K562 (cell line): ENCODE results near the gene ABRAXAS1. TPM values are rescaled to one million over a fixed set of nuclear protein-coding genes. Genes with fewer than 3 reads are reported as not detected.
A peak's percentile ranks its signal among the peaks of the same experiment; 100 is the strongest.

ENCODE experiments used
- ATAC-seq: fragments of 200-7000 bp; cut with Tn5 transposase; 3 replicates; pipeline ENCODE4 v1.9.1; 2020; ENCODE audit warnings: moderate library complexity
- BruUV-seq: library from RNA; stranded (reverse); fragments of 400-500 nt; replicated peaks from 2 replicates; lab custom pipeline; 2021; lab: Mats Ljungman, UMichigan
- CTCF ChIA-PET: fragments of 300-600 bp; formaldehyde crosslinking; extraction: SDS; loops from one replicate; lab custom pipeline; 2021; ENCODE audit warnings: low intra/inter-chr PET ratio; lab: Yijun Ruan, JAX
- POLR2A ChIA-PET: fragments of 300-600, 350-650 bp; sonication (Branson Sonifier 250); formaldehyde crosslinking; extraction: SDS; loops from one replicate; lab custom pipeline; 2021; ENCODE audit warnings: antibody characterized with exemption, inconsistent platforms; lab: Yijun Ruan, JAX
- DNase-seq, 4 experiments: peaks; one replicate each; pipeline versions ENCODE4 v3.0.0 to v3.0.0-alpha.2; 2011 to 2018; ENCODE audit warnings: low spot score in 3 of 4, mixed read lengths in 3 of 4; ENCODE audit errors: extremely low read depth in 1 of 4
- FAIRE-seq: peaks from 2 replicates; lab custom pipeline; 2011; peaks lifted over from hg19 to GRCh38; lab: Jason Lieb, UNC
- H2AFZ ChIP-seq: 2 replicates; pipeline ENCODE4 v1.6.0; 2011; ENCODE audit warnings: low read depth, low read length, control low read depth, inconsistent platforms
- H3K27ac ChIP-seq: fragments of 200-600 bp; 3 replicates; pipeline ENCODE4 v1.8.0; 2011; ENCODE audit warnings: low read depth, mild to moderate bottlenecking, control low read depth, inconsistent platforms, low read length, moderate library complexity, mixed read lengths; ENCODE audit errors: extremely low read depth
- H3K27me3 ChIP-seq, 2 experiments: fragments of 300-600 bp in 1 of 2; 2 replicates in 1 of 2; 3 replicates in 1 of 2; pipeline versions ENCODE4 v1.6.0 to v1.8.0; 2011; ENCODE audit warnings: inconsistent platforms in 2 of 2, low read length in 2 of 2, mild to moderate bottlenecking in 1 of 2, mixed read lengths in 1 of 2, moderate library complexity in 1 of 2; ENCODE audit not compliant: control insufficient read depth in 2 of 2, insufficient read depth in 2 of 2
- H3K36me3 ChIP-seq: fragments of 300-600 bp; 3 replicates; pipeline ENCODE4 v1.8.0; 2011; ENCODE audit warnings: mild to moderate bottlenecking, low read length, inconsistent platforms; ENCODE audit not compliant: control insufficient read depth, insufficient read depth
- H3K4me1 ChIP-seq, 2 experiments: fragments of 200-600 bp in 1 of 2; replicated peaks in 1 of 2; 2 replicates in 1 of 2; 3 replicates in 1 of 2; pipeline versions ENCODE4 v1.5.1 to v1.8.0; 2011; ENCODE audit warnings: inconsistent platforms in 2 of 2, low read length in 2 of 2, mild to moderate bottlenecking in 1 of 2, mixed read lengths in 1 of 2, moderate library complexity in 1 of 2; ENCODE audit not compliant: control insufficient read depth in 2 of 2, insufficient read depth in 2 of 2
- H3K4me2 ChIP-seq: 2 replicates; pipeline ENCODE4 v1.6.1; 2011; ENCODE audit warnings: low read length, control low read depth, inconsistent platforms, mixed read lengths; ENCODE audit not compliant: insufficient read depth
- H3K4me3 ChIP-seq: fragments of 200-600 bp; sonication (generic), shearing (Covaris generic); 2 replicates; pipeline ENCODE4 v1.5.1; 2016; ENCODE audit warnings: control low read depth, inconsistent platforms
- H3K79me2 ChIP-seq: fragments of 200-600 bp; 3 replicates; pipeline ENCODE4 v1.8.0; 2011; ENCODE audit warnings: low read length, inconsistent platforms; ENCODE audit not compliant: control insufficient read depth, insufficient read depth
- H3K9ac ChIP-seq, 2 experiments: 2 replicates each; pipeline versions ENCODE4 v1.6.0 to v1.6.1; 2011; ENCODE audit warnings: low read depth in 2 of 2, low read length in 2 of 2, control low read depth in 1 of 2, inconsistent platforms in 1 of 2, mild to moderate bottlenecking in 1 of 2, mixed read lengths in 1 of 2; ENCODE audit not compliant: insufficient read depth in 1 of 2
- H3K9me1 ChIP-seq: one replicate; pipeline ENCODE4 v1.6.0; 2011; ENCODE audit warnings: inconsistent platforms, mild to moderate bottlenecking, low read length, moderate library complexity; ENCODE audit not compliant: control insufficient read depth, insufficient read depth
- H3K9me3 ChIP-seq: replicated peaks from 2 replicates; pipeline ENCODE4 v1.5.1; 2011; ENCODE audit warnings: low read depth, low read length, inconsistent platforms; ENCODE audit not compliant: control insufficient read depth, insufficient read depth
- H4K20me1 ChIP-seq: replicated peaks from 2 replicates; pipeline ENCODE4 v1.6.1; 2011; ENCODE audit warnings: low read length, inconsistent platforms, mixed read lengths; ENCODE audit not compliant: control insufficient read depth, insufficient read depth
- CHD1 ChIP-seq: fragments of 200-600 bp; sonication (generic); IDR thresholded peaks from one replicate; pipeline ENCODE4 v1.6.1; 2012; ENCODE audit warnings: mild to moderate bottlenecking, moderate library complexity, low read length, inconsistent platforms
- CTCF ChIP-seq, 3 experiments: IDR thresholded peaks in 2 of 3; conservative IDR thresholded peaks in 1 of 3; 2 replicates each; pipeline ENCODE4 v1.5.1; 2011 to 2012; ENCODE audit warnings: low read length in 3 of 3, mild to moderate bottlenecking in 3 of 3, control low read depth in 2 of 3, improper control_type of control experiment in 1 of 3, inconsistent platforms in 1 of 3, low read depth in 1 of 3, mixed read lengths in 1 of 3, moderate library complexity in 1 of 3; ENCODE audit not compliant: insufficient read depth in 2 of 3
- HNRNPK ChIP-seq: fragments of 200-400 bp; formaldehyde crosslinking; IDR thresholded peaks from one replicate; pipeline ENCODE4 v1.6.1; 2018; ENCODE audit warnings: mild to moderate bottlenecking, low read depth, low read length; ENCODE audit not compliant: poor library complexity, severe bottlenecking
- KLF16 ChIP-seq: IDR thresholded peaks from 2 replicates; pipeline ENCODE4 v1.6.1; 2016; ENCODE audit warnings: antibody characterized with exemption
- RAD21 ChIP-seq, 2 experiments: fragments of 250-450 bp in 1 of 2; fragments of 450-650 bp in 1 of 2; sonication (Bioruptor Pico) in 1 of 2; formaldehyde crosslinking in 1 of 2; IDR thresholded peaks in 1 of 2; conservative IDR thresholded peaks in 1 of 2; 2 replicates each; pipeline versions ENCODE4 v1.4.0 to v1.8.0; 2020 to 2022; ENCODE audit warnings: mild to moderate bottlenecking in 2 of 2, moderate library complexity in 1 of 2
- REST ChIP-seq, 2 experiments: fragments of 450-650 bp; formaldehyde crosslinking in 1 of 2; IDR thresholded peaks; 2 replicates each; pipeline versions ENCODE4 v1.4.0 to v1.6.1; 2014 to 2020; ENCODE audit warnings: mild to moderate bottlenecking in 2 of 2, borderline replicate concordance in 1 of 2, low read depth in 1 of 2
- TSC22D4 ChIP-seq: fragments of 450-650 bp; IDR thresholded peaks from 2 replicates; pipeline ENCODE4 v1.6.1; 2016; ENCODE audit warnings: missing genetic modification characterization, missing biosample characterization, control low read depth
- ZNF316 ChIP-seq: fragments of 450-650 bp; IDR thresholded peaks from 2 replicates; pipeline ENCODE4 v1.6.1; 2016
- ZNF644 ChIP-seq: fragments of 200-800 bp; sonication (Bioruptor generic); IDR thresholded peaks from 2 replicates; pipeline ENCODE4 v1.6.1; 2016; ENCODE audit warnings: low read depth, missing genetic modification characterization, missing compliant biosample characterization
- ZNF695 ChIP-seq: fragments of 450-650 bp; formaldehyde crosslinking; IDR thresholded peaks from 2 replicates; pipeline ENCODE4 v1.4.0; 2020; ENCODE audit warnings: mild to moderate bottlenecking, moderate library complexity
- ZNF77 ChIP-seq: fragments of 250-450 bp; sonication (Bioruptor Pico); IDR thresholded peaks from 2 replicates; pipeline ENCODE4 v1.5.0; 2020
- ZSCAN32 ChIP-seq: fragments of 450-650 bp; formaldehyde crosslinking; IDR thresholded peaks from 2 replicates; pipeline ENCODE4 v1.4.0; 2020; ENCODE audit warnings: mild to moderate bottlenecking, moderate library complexity
- WGBS: fragments of 100-300 bp; shearing (Covaris generic); methylation state at CpG from one replicate; pipeline ENCODE4 v1.1.6; 2016; ENCODE audit warnings: low coverage, mixed read lengths; ENCODE audit not compliant: insufficient coverage; ENCODE audit errors: missing lambda C conversion rate; 5-methylcytosine and 5-hydroxymethylcytosine counted together
- in situ Hi-C: fragments of 300-500 bp; cut with MboI; formaldehyde crosslinking; loops from 4 replicates; pipeline ENCODE4 v1.15.0; 2018; ENCODE audit warnings: inconsistent platforms, mixed read lengths
- intact Hi-C: fragments of 100-400 bp; cut with micrococcal nuclease; formaldehyde crosslinking; loops from 2 replicates; pipeline ENCODE4 v1.14.2; 2022
- polyA plus RNA-seq, 8 experiments: library from polyadenylated mRNA; depleted of rRNA in 4 of 8; stranded (reverse) in 5 of 8; unstranded in 3 of 8; fragments of >200 nt; fragmentation: Nextera tagmentation in 2 of 8; fragmentation: Illumina TruSeq in 1 of 8; extraction: Ambion mirVana in 2 of 8; extraction: Trizol in 1 of 8; gene quantifications; 2 replicates each; pipeline versions ENCODE4 v1.2.1 to v1.2.3, GENCODE V29; 2011 to 2014; ENCODE audit warnings: inconsistent platforms in 1 of 8, missing spikeins in 1 of 8
- total RNA-seq, 7 experiments: library from RNA; depleted of rRNA in 6 of 7; stranded (reverse); fragments of >200 nt in 6 of 7; fragmentation: Illumina TruSeq in 2 of 7; extraction: Trizol in 2 of 7; gene quantifications; 2 replicates each; pipeline versions ENCODE4 v1.2.1 to v1.2.3, GENCODE V29; 2011 to 2021; ENCODE audit warnings: low replicate concordance in 1 of 7

ABRAXAS1 gene
- total and polyA plus RNA-seq, 9 of the 15 experiments (the other 6 are each of a cell fraction or from before 2014, with no cell fraction given) = 10.8 to 48.3 (median 22.1) TPM

- ATAC-seq = peak; percentile 41; the same call in 1 of the 3 replicates
- ChIA-PET POLR2A (no interaction called here), CTCF (interaction anchor here (2.0 kb wide), 1 partner anchor 149 kb away, joined by 11 read pairs; no protein-coding TSS in a partner anchor)
- no peak overlapping the region for H3K4me2 ChIP-seq
- H3K4me3 ChIP-seq = no peak overlapping the region
- peak; percentile 63 to 76 (median 70) for DNase-seq
- H3K27ac ChIP-seq = no peak overlapping the region
- in situ Hi-C loops (no loop called here), intact Hi-C loops (loop anchor here (2.0 kb wide), 2 partner anchors 18 to 148 kb away; no protein-coding TSS in a partner anchor)
- peaks cover 18 to 23% of the 10 kb centered on the region in 2 experiments; a peak in 4 of 5 replicates for H3K4me1 ChIP-seq
- H2AFZ ChIP-seq = no peak overlapping the region
- no peaks in the 10 kb centered on the region for H3K9me1 ChIP-seq
- no peak overlapping the region for H3K9ac ChIP-seq
- 21% methylated on average over 1 of the region's 1 CpG for WGBS
- no peaks in the 10 kb centered on the region for H4K20me1 ChIP-seq
- H3K9me3 ChIP-seq = no peaks in the 10 kb centered on the region
- BruUV-seq = no TSS peak
- no peaks in the 10 kb centered on the region for H3K36me3 ChIP-seq
- H3K27me3 ChIP-seq = no peaks in the 10 kb centered on the region
- FAIRE-seq = peak; percentile 68
- H3K79me2 ChIP-seq = no peaks in the 10 kb centered on the region
- TF ChIP-seq CTCF (IDR thresholded peaks at IDR 0.05 in 2 of 3, conservative IDR thresholded peaks at IDR 0.05 in 1 of 3; ENCODE audit: insufficient read depth in 2 of 3, low read depth in 1 of 3, low read length in 3 of 3) (peak; percentile 68 to 88 (median 77)), ZNF695 (no peak), ZSCAN32 (CRISPR knock-in tag) (no peak), TSC22D4 (no peak), RAD21 (CRISPR knock-in tag; conservative IDR thresholded peaks at IDR 0.05 in 1 of 2, IDR thresholded peaks at IDR 0.05 in 1 of 2) (peak; percentile 48 to 66; a peak in 3 of 4 replicates), ZNF644 (no peak), KLF16 (peak; percentile 35; the same call in 1 of the 2 replicates), ZNF77 (CRISPR knock-in tag) (no peak), CHD1 (no peak), REST (IDR thresholded peaks at IDR 0.05; ENCODE audit: borderline replicate concordance) (peak; percentile 41; the same call in 1 of the 2 replicates), REST (CRISPR knock-in tag; IDR thresholded peaks at IDR 0.05; ENCODE audit: low read depth) (no peak), ZNF316 (no peak), HNRNPK (no peak)
These were observed 6.1 kb upstream of the ABRAXAS1 start for GRCh38 chr4:83490876-83491450.
